ENCODE measurements around the gene BDP1.
"Not testable (repeated sequence)": the region's sequence is repeated elsewhere in the genome, so short reads cannot be mapped to it uniquely, and the experiment has no call there.

BDP1 gene

GRCh38 chr5:71455427-71456361, at the start of gene BDP1:
Gene BDP1, plus strand, starts transcription at chr5:71455651. Its CDS starts 227 bp downstream, at chr5:71455878.
- DNase-seq, result peak; percentile 39

- not testable (repeated sequence) for DNase-seq
Observed at GRCh38 chr5:71410088-71410487, 45.4 kb upstream of the BDP1 start.

- not testable (repeated sequence) for DNase-seq
Observed at GRCh38 chr5:71415626-71416025, 39.8 kb upstream of the BDP1 start.

- not testable (repeated sequence) for DNase-seq
Observed at GRCh38 chr5:71418026-71418425, 37.4 kb upstream of the BDP1 start.

- not testable (repeated sequence) for DNase-seq
Observed at GRCh38 chr5:71421278-71421677, 34.2 kb upstream of the BDP1 start.

GRCh38 chr5:71423896-71424295, 31.6 kb upstream of the BDP1 start:
- not testable (repeated sequence) for DNase-seq

- not testable (repeated sequence) for DNase-seq
Observed at GRCh38 chr5:71426686-71427474, 28.6 kb upstream of the BDP1 start.

GRCh38 chr5:71432410-71432809, 23.0 kb upstream of the BDP1 start:
- not testable (repeated sequence) for DNase-seq

- not testable (repeated sequence) for DNase-seq
Observed at GRCh38 chr5:71434825-71435224, 20.6 kb upstream of the BDP1 start.

GRCh38 chr5:71441564-71441963, 13.9 kb upstream of the BDP1 start:
- not testable (repeated sequence) for DNase-seq

GRCh38 chr5:71443891-71444290, 11.6 kb upstream of the BDP1 start:
- DNase-seq, result not testable (repeated sequence)

GRCh38 chr5:71445015-71445414, 10.4 kb upstream of the BDP1 start:
- DNase-seq, result not testable (repeated sequence)

- not testable (repeated sequence) for DNase-seq
Observed at GRCh38 chr5:71445523-71446152, 9.8 kb upstream of the BDP1 start.

- DNase-seq, result not testable (repeated sequence)
Observed at GRCh38 chr5:71446540-71447216, 8.8 kb upstream of the BDP1 start.

- peak; percentile 15 for DNase-seq
Observed at GRCh38 chr5:71447218-71447808, 8.1 kb upstream of the BDP1 start.

GRCh38 chr5:71452876-71453275, 2.6 kb upstream of the BDP1 start:
- no peak for DNase-seq

GRCh38 chr5:71454913-71455312, 538 bp upstream of the BDP1 start:
- no peak for DNase-seq

GRCh38 chr5:71456362-71456743, 902 bp downstream of the BDP1 start:
- DNase-seq, result no peak

GRCh38 chr5:71457106-71457505, 1.7 kb downstream of the BDP1 start:
- no peak for DNase-seq

GRCh38 chr5:71460693-71461092, 5.2 kb downstream of the BDP1 start:
- DNase-seq, result no peak

GRCh38 chr5:71461360-71461759, 5.9 kb downstream of the BDP1 start:
- no peak for DNase-seq

GRCh38 chr5:71471193-71471592, 15.7 kb downstream of the BDP1 start:
- DNase-seq, result no peak

All from NCI-H1436 treated with DMSO at 0.1 percent for 48 hours (cell line).